Hematopoietic multipotent progenitor cell treated with erythropoietin and hydrocortisone succinate and interleukin-3 and kit ligand, for 17 days (in vitro differentiated cells): ENCODE results near the gene SEC11A.
"Not testable (repeated sequence)": the region's sequence is repeated elsewhere in the genome, so short reads cannot be mapped to it uniquely, and the experiment has no call there.

Source experiments
- DNase-seq: peaks from one replicate; pipeline ENCODE4 v3.0.0-alpha.2; 2015; ENCODE audit warnings: low spot score

Gene SEC11A

DNA sequence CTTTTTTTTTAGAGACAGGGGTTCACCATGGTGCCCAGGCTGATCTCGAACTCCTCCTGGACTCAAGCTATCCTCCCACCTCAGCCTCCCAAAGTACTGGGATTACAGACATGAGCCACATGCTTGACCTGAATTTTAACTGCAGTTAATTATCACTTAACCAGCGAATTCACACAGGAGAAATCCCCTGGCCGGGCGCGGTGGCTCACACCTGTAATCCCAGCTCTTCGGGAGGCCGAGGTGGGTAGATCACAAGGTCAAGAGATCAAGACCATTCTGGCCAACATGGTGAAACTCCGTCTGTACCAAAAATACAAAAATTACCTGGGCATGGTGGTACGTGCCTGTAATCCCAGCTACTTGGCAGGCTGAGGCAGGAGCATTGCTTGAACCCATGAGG, 74.1 kb downstream of the SEC11A start:
- DNase-seq: not testable (repeated sequence)

DNA sequence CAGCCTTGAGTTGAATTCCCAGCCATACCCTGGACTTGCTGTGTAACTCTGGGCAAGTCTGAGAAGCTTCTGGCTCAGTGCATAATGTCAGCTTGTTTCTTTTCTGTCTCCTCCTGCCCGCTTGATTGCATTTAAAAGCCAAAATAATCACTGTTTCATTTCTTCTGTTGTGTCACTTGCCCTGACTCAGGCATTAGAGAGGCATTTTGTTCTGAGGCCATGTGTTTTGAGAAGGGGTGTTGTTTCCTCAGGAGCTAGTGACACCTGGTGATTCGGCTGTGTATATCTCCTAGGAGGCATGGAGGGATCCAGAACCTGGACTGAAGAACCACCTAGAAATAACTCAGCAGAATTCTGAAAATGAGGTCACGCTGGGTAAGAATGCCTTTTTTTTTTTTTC, 77.8 kb downstream of the SEC11A start:
- DNase-seq: peak; percentile 56

DNA sequence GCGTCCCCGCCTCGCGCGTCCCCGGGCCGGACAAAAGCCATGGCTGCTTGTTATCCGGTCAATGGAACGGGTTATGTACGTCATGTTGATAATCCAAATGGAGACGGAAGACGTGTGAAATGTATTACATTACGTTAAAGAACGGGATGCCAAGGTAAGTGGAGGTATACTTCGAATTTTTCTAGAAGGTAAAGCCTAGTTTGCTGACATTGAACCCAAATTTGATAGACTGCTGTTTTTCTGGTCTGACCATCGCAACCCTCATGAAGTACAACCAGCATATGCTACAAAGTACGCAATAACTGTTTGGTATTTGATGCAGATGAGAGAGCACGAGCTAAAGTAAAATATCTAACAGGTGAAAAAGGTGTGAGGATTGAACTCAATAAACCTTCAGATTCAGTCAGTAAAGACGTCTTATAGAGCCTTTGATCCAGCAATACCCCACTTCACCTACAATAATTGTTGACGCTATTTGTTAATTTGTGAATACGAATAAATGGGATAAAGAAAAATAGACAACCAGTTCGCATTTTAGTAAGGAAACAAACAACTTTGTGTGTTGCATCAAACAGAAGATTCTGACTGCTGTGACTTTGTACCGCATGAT, 81.6 kb downstream of the SEC11A start:
- DNase-seq: no peak

DNA sequence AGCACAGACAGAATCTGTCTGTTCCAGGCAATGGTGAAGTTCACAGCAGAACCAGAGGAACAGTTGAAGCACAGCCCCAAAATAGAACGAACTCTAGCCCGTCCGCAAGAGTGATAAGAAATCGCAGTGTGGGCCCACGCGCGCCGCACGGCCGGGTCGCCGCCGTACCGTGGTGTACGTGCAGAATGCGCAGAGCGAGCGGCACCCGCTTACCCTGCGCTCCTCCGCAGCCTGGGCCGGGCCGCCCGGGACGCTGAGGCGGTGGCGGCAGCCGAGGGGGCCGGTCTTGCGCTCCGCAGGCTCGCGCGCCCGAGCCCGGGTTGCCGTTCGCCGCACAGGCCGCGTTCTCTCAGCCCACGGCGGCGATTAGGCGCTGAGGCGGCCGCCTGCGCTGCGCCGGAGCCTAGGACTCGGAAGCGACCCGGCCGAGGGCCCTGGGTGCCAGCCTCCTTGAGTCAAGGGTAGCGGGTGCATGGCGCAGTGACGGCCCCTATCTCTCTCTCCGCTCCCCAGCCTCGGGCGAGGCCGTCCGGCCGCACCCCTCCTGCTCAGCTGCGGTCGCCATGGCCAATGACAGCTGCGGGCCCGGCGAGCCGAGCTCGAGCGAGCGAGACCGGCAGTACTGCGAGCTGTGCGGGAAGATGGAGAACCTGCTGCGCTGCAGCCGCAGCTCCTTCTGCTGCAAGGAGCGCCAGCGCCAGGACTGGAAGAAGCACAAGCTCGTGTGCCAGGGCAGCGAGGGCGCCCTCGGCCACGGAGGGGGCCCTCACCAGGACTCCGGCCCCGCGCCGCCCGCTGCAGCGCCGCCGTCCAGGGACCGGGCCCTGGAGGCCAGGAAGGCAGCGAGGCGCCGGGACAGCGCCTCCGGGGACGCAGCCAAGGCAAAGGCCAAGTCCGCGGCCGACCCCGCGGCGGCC, 82.4 kb downstream of the SEC11A start:
- DNase-seq: peak; percentile 71

DNA sequence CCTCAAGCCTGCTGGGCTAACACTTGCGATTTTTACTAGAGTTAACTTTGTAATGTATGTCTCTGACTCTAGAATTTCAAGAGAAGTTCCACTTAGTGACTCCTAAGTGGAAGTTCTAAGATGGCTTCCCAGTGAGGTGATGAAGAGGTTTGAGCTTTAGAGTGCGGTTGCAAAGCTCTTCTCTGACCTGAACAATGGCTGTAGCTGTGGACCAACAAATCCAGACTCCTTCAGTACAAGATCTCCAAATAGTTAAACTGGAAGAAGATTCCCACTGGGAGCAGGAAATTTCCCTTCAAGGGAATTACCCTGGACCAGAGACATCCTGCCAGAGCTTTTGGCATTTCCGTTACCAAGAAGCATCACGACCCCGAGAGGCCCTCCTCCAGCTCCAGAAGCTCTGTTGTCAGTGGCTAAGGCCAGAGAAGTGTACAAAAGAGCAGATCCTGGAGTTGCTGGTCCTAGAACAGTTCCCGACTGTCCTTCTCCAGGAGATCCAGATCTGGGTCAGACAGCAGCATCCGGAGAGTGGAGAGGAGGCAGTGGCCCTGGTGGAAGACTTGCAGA, 84.2 kb downstream of the SEC11A start:
- no peak for DNase-seq

DNA sequence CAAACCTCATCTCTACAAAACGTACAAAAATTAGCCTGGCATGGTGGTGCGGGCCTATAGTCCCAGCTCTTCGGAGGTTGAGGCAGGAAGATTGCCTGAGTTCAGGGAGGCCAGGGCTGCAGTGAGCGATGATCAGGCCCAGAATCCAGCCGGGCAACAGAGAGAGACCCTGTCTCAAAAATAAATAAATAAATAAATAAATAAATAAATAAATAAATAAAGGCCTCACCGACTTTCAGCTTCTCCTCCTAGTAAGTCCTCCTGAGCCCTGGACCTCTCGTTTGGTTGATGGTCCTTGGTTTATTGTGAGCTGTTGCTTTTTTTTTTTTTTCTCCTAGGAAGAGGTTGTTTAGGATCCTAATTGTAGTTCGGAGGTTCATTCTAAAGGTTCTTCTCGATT, 86.9 kb downstream of the SEC11A start:
- no peak for DNase-seq

DNA sequence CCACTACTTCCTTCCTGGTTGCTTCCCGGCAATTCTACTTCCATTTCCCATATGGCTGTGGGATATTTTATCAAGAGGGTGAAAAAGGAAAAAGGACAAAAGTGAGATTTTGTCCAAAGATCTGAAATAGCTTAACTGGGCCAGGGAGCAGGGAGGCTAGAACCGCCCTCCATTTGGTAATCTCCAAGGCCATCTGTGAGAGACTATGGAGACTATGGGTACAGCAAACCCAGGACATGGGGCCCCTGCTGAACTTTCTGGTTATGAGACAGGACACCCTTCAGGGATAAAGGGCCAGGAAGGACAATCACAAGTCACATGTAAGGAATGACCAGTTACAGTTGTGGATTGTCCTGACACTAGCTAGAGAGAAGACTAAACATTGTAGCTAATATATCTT, 90.8 kb downstream of the SEC11A start:
- DNase-seq: no peak

DNA sequence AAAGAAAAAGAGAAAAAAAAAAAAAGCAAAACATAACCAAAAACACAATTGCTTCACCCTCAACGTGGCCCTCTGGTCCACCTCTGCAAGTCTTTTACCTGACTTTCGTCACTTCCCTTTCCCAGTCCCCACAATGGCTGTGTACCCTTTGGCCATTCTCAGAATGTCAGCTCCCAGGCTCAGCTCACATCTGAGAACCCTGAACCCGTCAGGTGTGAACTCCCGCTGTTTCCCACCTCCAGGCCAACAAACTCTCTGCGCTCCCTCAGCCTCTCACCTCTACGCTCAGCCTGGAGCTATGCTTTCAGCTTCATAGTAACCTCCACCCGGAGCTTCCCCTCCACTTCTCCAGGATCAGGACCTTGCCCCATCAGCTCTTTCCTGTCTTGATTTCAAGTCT, 91.6 kb downstream of the SEC11A start:
- no peak for DNase-seq

DNA sequence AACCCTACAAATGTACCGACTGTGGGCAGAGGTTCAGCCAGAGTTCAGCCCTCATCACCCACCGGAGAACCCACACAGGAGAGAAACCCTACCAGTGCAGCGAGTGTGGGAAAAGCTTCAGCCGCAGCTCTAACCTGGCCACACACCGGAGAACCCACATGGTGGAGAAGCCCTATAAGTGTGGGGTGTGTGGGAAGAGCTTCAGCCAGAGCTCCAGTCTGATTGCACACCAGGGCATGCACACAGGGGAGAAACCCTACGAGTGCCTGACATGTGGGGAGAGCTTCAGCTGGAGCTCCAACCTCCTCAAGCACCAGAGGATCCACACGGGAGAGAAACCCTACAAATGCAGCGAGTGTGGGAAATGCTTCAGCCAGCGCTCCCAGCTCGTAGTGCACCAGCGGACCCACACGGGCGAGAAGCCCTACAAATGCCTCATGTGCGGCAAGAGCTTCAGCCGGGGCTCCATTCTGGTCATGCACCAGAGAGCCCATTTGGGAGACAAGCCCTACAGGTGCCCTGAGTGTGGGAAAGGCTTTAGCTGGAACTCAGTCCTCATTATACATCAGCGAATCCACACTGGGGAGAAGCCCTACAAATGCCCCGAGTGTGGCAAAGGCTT, 94.5 kb downstream of the SEC11A start:
- no peak for DNase-seq

DNA sequence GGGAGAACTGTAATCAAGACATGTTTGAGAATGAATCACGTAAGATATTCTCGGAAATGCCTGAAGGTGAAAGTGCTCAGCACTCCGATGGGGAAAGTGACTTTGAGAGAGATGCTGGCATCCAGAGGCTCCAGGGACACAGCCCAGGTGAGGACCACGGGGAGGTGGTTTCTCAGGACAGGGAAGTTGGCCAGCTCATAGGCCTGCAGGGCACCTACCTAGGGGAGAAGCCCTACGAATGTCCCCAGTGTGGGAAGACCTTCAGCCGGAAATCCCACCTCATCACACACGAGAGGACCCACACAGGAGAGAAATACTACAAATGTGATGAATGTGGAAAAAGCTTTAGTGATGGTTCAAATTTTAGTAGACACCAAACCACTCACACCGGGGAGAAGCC, 95.3 kb downstream of the SEC11A start:
- DNase-seq: no peak
